Ammon's horn (tissue), 1 donor: ENCODE data around the gene TCEAL8.

Experiments used
- DNase-seq: peaks from one replicate; pipeline ENCODE4 v3.0.0-alpha.2; 2016; ENCODE audit warnings: low spot score

The TCEAL8 gene

DNA sequence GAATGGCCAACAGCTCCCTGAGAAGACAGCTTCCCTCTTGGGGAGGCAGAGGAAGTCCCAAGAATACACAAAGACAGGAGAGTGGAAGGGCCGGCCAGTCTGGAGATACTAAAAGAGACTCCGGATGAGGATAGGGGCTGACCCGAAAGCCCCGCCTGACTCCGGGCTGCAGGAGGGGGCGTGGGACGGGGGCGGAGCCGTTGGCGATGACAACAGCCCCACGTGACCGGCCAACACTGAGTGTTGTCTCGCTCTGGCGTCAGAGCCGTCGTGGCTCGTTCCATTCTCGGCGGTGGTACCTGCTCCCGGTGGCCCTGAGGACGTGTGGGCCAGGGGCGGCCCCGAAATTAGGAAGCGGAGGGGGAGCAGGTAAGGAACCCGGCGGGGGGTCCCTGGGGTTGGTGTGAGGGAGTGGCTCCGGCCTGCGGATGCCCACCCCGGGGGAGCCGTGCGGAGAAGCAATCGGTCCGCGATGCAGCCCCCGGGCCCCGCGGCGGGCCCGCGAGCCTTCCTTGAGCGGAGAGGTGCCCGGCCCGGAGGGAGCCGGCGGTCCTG is 40.0 kb downstream of the TCEAL8 start, which contains the start of gene BEX4:
TSS of gene BEX4 (plus strand) at position 239 of the 555 bp plus-strand sequence. CDS start 1,046 bp downstream, outside the sequence.
- DNase-seq, result peak; percentile 95

GRCh38 chrX:103212749-103213457 is 42.1 kb downstream of the TCEAL8 start:
- no peak for DNase-seq

GRCh38 chrX:103211012-103211715 is 43.8 kb downstream of the TCEAL8 start:
- DNase-seq, result peak; percentile 69

DNA sequence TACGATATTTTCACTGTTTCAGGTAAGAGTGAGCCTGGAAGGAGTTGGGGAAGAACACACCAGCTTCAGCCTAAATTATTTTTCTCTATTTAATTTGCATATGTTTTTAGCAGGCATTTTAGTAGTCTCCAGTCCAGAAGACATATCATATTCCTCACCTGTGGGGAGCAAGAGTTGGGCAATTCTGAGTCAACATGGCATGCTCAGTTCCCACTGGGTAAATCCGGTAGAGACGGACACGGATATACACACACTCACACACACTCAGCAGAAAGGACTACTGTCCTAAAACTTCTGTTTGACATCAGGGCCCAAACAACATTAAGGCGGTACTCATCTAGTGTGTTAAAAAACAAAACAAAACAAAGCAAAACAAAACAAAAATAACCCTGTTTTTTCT is 44.9 kb downstream of the TCEAL8 start:
- DNase-seq, result no peak
